Neural progenitor cell (in vitro differentiated cells): ENCODE results near the gene GPR39. TPM values are rescaled to one million over a fixed set of nuclear protein-coding genes. Genes with fewer than 3 reads are reported as not detected.
A peak's percentile ranks its signal among the peaks of the same experiment; 100 is the strongest.

Source experiments
- DNase-seq: peaks from one replicate; pipeline ENCODE4 v3.0.0-alpha.2; 2016; ENCODE audit warnings: low spot score
- H2AFZ ChIP-seq: fragments of 200-600 bp; sonication (generic); replicated peaks from 2 replicates; pipeline ENCODE4 v1.6.1; 2016; ENCODE audit warnings: antibody characterized with exemption
- H3F3A ChIP-seq: fragments of 200-600 bp; sonication (generic); 2 replicates; pipeline ENCODE4 v1.6.1; 2016; ENCODE audit warnings: antibody characterized with exemption, low read depth
- H3K27ac ChIP-seq: fragments of 200-600 bp; sonication (generic); 2 replicates; pipeline ENCODE4 v1.5.1; 2016; ENCODE audit warnings: mild to moderate bottlenecking
- H3K27me3 ChIP-seq: fragments of 200-600 bp; sonication (generic); 2 replicates; pipeline ENCODE4 v1.6.1; 2016; ENCODE audit warnings: mild to moderate bottlenecking, moderate library complexity
- H3K36me3 ChIP-seq: fragments of 200-600 bp; sonication (generic); 2 replicates; pipeline ENCODE4 v1.5.1; 2016
- H3K4me1 ChIP-seq: fragments of 200-600 bp; sonication (generic); 2 replicates; pipeline ENCODE4 v1.6.1; 2016; ENCODE audit warnings: mixed run types
- H3K4me2 ChIP-seq: fragments of 200-600 bp; sonication (generic); 2 replicates; pipeline ENCODE4 v1.6.1; 2016
- H3K4me3 ChIP-seq: fragments of 200-600 bp; sonication (generic); 2 replicates; pipeline ENCODE4 v1.5.1; 2016
- H3K79me2 ChIP-seq: fragments of 200-600 bp; sonication (generic); 2 replicates; pipeline ENCODE4 v1.6.1; 2016; ENCODE audit warnings: low read depth
- H3K9ac ChIP-seq: fragments of 200-600 bp; sonication (generic); 2 replicates; pipeline ENCODE4 v1.6.1; 2016
- H3K9me3 ChIP-seq: fragments of 200-600 bp; sonication (generic); 2 replicates; pipeline ENCODE4 v1.5.1; 2016; ENCODE audit warnings: low read depth
- H4K20me1 ChIP-seq: fragments of 200-600 bp; sonication (generic); 2 replicates; pipeline ENCODE4 v1.6.1; 2016; ENCODE audit warnings: low read depth
- H3K27ac Mint-ChIP-seq: 3 replicates; pipeline ENCODE4 v1.8.0; 2021; ENCODE audit warnings: mixed read lengths
- H3K27me3 Mint-ChIP-seq: 2 replicates; pipeline ENCODE4 v1.8.0; 2022; ENCODE audit warnings: low read depth, mild to moderate bottlenecking, inconsistent platforms, moderate library complexity, mixed read lengths; ENCODE audit not compliant: insufficient read depth
- H3K36me3 Mint-ChIP-seq: 3 replicates; pipeline ENCODE4 v1.8.0; 2021; ENCODE audit warnings: mixed read lengths
- H3K4me1 Mint-ChIP-seq: 3 replicates; pipeline ENCODE4 v1.8.0; 2021; ENCODE audit warnings: mixed read lengths
- H3K4me3 Mint-ChIP-seq: 3 replicates; pipeline ENCODE4 v1.8.0; 2021; ENCODE audit warnings: mild to moderate bottlenecking, moderate library complexity, mixed read lengths
- H3K9me3 Mint-ChIP-seq: 3 replicates; pipeline ENCODE4 v1.8.0; 2020; ENCODE audit warnings: mixed read lengths
- CTCF ChIP-seq: fragments of 200-600 bp; sonication (generic); IDR thresholded peaks from 2 replicates; pipeline ENCODE4 v1.5.1; 2017; ENCODE audit warnings: antibody characterized with exemption, mild to moderate bottlenecking
- EZH2 ChIP-seq: fragments of 200-600 bp; sonication (generic); IDR thresholded peaks from 2 replicates; pipeline ENCODE4 v1.6.1; 2017; ENCODE audit warnings: antibody characterized with exemption, mild to moderate bottlenecking, moderate library complexity
- EZH2phosphoT487 ChIP-seq: fragments of 200-600 bp; sonication (generic); IDR thresholded peaks from 2 replicates; pipeline ENCODE4 v1.6.1; 2017; ENCODE audit warnings: antibody characterized with exemption
- total RNA-seq: library from RNA; depleted of rRNA; stranded (reverse); fragments of >200 nt; gene quantifications from 2 replicates; pipeline ENCODE4 v1.2.3, GENCODE V29; 2015; ENCODE audit warnings: low replicate concordance

GPR39 gene
- total RNA-seq, 1 donor from 2014 or later = 0.28 TPM

DNA sequence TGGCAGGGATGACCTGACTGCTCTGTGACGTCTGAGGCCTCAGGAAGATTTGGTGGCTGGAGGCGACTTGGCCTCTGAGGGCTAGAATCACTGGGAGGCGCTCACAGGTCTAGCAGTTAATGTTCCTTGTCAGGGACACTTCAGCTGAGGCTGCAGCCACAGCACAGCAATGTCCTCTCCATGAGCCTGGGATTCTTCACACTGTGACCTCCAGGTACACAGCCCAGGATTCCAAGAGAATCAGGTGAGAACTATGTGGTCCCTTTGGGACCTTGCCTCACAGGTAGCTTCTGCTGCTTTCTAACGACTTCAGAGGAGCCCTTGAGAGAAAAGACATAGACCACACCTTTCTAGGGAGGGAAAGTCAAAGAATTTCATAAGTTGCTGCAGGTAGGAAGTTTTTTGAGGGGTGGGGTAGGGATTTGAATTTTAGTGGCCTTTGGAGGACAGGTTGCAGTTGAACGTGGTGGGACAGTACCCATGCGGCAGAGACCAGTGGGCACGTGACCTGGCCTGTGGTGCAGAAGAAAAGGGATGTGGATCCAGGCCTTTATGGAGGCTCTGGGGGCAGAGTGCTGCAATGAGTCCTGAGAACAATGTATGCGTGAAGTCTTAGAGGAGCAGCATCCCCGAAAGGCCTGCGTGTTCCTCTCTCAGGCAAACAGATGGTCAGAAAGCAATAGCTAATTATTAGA, 167.2 kb downstream of the GPR39 start:
- no peaks in the 10 kb centered on the region for H3K79me2 ChIP-seq
- H4K20me1 ChIP-seq = no peaks in the 10 kb centered on the region
- TF ChIP-seq EZH2 = no peak
- TF ChIP-seq EZH2phosphoT487 = no peak
- no peak for TF ChIP-seq CTCF
- H3F3A ChIP-seq = no peaks in the 10 kb centered on the region
- H3K27me3 ChIP-seq = no peaks in the 10 kb centered on the region
- DNase-seq = no peak
- no peak overlapping the region for H3K9ac ChIP-seq
- Mint-ChIP-seq H3K4me1 (peaks cover 51% of the 10 kb centered on the region), H3K27ac (peak overlapping the region; percentile 86), H3K4me3 (no peak overlapping the region), H3K36me3 (no peaks in the 10 kb centered on the region), H3K9me3 (no peaks in the 10 kb centered on the region), H3K27me3 (peaks cover 13% of the 10 kb centered on the region)
- no peak overlapping the region for H3K27ac ChIP-seq
- H3K4me2 ChIP-seq = no peak overlapping the region
- H3K4me3 ChIP-seq = no peak overlapping the region
- H3K4me1 ChIP-seq = peaks cover 8% of the 10 kb centered on the region
- H3K36me3 ChIP-seq = no peaks in the 10 kb centered on the region
- H3K9me3 ChIP-seq = no peaks in the 10 kb centered on the region
- no peak overlapping the region for H2AFZ ChIP-seq

GRCh38 chr2:132584976-132585817, 168.6 kb downstream of the GPR39 start:
- H3K9me3 ChIP-seq = no peaks in the 10 kb centered on the region
- H4K20me1 ChIP-seq = no peaks in the 10 kb centered on the region
- Mint-ChIP-seq H3K9me3 (no peaks in the 10 kb centered on the region), H3K36me3 (no peaks in the 10 kb centered on the region), H3K4me1 (peaks cover 65% of the 10 kb centered on the region), H3K4me3 (no peak overlapping the region), H3K27ac (no peak overlapping the region), H3K27me3 (peaks cover 13% of the 10 kb centered on the region)
- H3K79me2 ChIP-seq = no peaks in the 10 kb centered on the region
- peaks cover 21% of the 10 kb centered on the region for H3K4me1 ChIP-seq
- no peak for TF ChIP-seq EZH2
- TF ChIP-seq EZH2phosphoT487 = no peak
- TF ChIP-seq CTCF = no peak
- H3K36me3 ChIP-seq = no peaks in the 10 kb centered on the region
- no peak overlapping the region for H3K27ac ChIP-seq
- no peak overlapping the region for H3K4me2 ChIP-seq
- H3F3A ChIP-seq = no peaks in the 10 kb centered on the region
- no peak overlapping the region for H3K4me3 ChIP-seq
- H3K27me3 ChIP-seq = no peaks in the 10 kb centered on the region
- H3K9ac ChIP-seq = no peak overlapping the region
- DNase-seq = no peak
- no peak overlapping the region for H2AFZ ChIP-seq

DNA sequence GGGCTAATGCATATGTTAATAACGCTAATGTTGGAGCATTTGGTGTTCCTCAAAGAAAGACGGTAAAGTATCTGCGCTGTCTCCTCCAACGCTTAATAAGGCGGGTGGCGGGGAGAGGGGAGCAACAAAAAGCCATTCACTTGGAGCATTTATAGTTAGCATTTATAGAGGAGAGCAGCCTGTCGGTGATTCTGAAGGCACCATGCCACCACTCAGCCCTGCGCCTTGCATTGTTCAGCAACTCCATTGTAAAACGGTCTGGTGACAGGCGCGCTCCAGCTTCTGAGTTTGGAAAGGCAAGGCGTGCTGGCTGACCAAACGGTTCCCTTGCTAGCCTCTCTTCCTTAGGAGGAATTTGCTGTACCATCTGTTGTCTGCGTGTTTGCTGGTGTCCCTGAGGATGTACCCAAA, 169.5 kb downstream of the GPR39 start:
- Histone ChIP-seq H3K36me3 (no peaks in the 10 kb centered on the region), H2AFZ (peak overlapping the region; percentile 26), H3K4me1 (peaks cover 21% of the 10 kb centered on the region), H4K20me1 (no peaks in the 10 kb centered on the region), H3F3A (no peaks in the 10 kb centered on the region), H3K4me2 (no peak overlapping the region), H3K27me3 (no peaks in the 10 kb centered on the region), H3K79me2 (no peaks in the 10 kb centered on the region), H3K4me3 (no peak overlapping the region), H3K9me3 (no peaks in the 10 kb centered on the region), H3K27ac (no peak overlapping the region), H3K9ac (no peak overlapping the region)
- Mint-ChIP-seq H3K4me1 (peaks cover 71% of the 10 kb centered on the region), H3K27ac (peak overlapping the region; percentile 76), H3K4me3 (no peak overlapping the region), H3K9me3 (peaks cover 4% of the 10 kb centered on the region), H3K27me3 (peaks cover 13% of the 10 kb centered on the region), H3K36me3 (no peaks in the 10 kb centered on the region)
- TF ChIP-seq EZH2phosphoT487 (no peak), CTCF (no peak), EZH2 (no peak)
- no peak for DNase-seq
